ENCODE data around the gene PAX3. TPM values are rescaled to one million over a fixed set of nuclear protein-coding genes. Genes with fewer than 3 reads are reported as not detected.

PAX3 gene
- total RNA-seq, 4 donors from 2014 or later, result 2.7 to 4.5 (median 3.6) TPM

DNA sequence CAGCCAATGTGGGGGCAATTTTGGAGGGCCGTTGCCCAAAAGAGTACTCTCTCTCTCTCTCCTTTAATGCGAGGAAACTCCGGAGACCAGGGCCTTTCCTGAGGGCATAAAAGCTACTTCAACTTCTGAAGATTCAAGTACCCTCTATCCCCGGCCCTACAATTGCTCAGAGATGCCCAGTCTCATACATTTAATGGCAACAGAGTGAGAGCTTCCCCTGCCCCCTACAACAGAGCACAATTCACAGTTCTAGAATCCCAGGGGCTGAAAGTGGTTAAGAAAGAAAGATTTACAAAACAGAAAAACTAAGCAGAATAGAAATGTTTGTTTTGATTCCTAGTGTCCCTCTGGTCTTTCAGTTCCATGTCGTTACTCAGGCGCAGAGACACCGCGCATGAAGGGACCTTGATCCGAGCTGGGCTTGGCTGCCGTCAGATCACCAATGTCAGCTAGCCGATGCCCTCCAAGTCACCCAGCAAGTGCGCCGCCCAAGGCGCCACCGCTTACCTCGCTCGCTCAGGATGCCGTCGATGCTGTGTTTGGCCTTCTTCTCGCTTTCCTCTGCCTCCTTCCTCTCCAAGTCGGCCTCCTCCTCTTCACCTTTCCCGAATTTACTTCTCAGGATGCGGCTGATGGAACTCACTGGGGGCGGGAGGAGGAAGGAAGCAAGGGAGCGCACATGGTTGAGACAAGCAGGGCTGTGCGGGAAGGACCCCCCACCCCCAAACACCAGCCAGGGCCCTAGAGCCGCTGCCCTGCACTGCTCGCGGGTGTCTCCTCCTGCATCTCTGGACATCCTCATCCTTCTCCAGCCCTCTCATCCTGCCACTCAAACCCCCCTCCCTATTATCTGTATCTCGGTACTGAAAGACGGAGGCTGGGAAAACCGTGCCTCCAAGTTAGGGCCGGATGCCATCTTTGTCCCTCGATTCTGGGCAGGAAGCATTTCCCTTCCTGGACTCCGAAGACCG lies 4.9 kb downstream of the PAX3 start:
- Histone ChIP-seq H3K27me3 (peaks cover 75 to 85% (median 79%) of the 10 kb centered on the region in 3 donors), H3K4me1 (peaks cover 6 to 7% of the 10 kb centered on the region in 2 donors)
- no peak for ATAC-seq

DNA sequence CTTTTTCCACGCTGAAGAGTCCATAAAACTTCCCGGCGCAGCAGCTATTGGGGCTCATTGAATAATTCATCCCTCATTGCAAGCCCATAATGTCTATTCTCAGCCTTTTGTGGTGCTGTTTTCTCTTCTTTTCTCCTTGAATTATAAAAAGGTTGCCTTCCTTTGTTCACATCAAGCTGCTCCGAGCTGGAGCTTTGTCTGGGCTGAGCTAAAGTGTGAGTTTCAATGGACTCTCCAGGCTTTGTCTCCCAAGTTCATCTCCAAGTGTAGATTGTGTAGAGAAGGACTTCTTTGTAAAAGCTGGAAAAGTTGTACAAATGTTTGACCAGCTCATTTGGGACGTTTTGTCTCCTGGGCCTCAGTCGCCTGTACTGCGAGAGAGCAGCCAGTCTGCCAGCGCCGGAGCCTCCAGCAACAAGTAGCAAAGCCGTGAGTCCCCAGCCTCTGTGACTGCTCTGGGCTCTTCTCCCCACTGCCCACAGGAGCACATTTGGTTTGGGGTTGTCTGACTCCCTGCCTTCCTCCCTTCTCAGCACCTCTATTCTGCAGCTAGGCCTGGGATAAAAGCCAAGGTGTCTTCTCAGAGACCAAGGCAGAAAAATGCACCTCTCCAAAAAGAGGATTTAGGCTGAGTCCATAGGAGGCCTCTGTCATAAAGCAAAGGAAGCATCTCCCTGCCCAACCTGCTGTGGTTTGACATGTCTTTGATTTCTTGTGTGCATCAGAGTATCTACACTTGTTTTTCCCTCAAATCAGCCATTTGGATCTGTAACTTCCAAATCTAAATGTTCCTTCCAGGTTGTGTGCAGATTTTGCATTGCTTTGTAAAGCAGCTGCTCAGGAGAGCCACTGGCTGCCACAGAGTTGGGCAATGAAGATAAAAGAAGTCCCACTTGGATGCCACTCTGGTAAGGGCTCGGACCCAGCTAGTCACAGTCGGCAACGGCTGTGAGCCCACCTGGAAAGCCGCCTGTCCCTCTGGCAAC lies 6.4 kb downstream of the PAX3 start:
- H3K4me3 ChIP-seq, result no peak overlapping the region
- no peaks in the 10 kb centered on the region for H3K9me3 ChIP-seq
- ATAC-seq, result no peak
- no peaks in the 10 kb centered on the region for H3K36me3 ChIP-seq
- no peak for TF ChIP-seq POLR2A (IDR thresholded peaks at IDR 0.05)
- TF ChIP-seq, protein P1, sequence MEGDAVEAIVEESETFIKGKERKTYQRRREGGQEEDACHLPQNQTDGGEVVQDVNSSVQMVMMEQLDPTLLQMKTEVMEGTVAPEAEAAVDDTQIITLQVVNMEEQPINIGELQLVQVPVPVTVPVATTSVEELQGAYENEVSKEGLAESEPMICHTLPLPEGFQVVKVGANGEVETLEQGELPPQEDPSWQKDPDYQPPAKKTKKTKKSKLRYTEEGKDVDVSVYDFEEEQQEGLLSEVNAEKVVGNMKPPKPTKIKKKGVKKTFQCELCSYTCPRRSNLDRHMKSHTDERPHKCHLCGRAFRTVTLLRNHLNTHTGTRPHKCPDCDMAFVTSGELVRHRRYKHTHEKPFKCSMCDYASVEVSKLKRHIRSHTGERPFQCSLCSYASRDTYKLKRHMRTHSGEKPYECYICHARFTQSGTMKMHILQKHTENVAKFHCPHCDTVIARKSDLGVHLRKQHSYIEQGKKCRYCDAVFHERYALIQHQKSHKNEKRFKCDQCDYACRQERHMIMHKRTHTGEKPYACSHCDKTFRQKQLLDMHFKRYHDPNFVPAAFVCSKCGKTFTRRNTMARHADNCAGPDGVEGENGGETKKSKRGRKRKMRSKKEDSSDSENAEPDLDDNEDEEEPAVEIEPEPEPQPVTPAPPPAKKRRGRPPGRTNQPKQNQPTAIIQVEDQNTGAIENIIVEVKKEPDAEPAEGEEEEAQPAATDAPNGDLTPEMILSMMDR (IDR thresholded peaks at IDR 0.05 in 4 of 5, conservative IDR thresholded peaks at IDR 0.05 in 1 of 5), result no peak
- H3K4me1 ChIP-seq, result peaks cover 6% of the 10 kb centered on the region in 2 donors
- in situ Hi-C loops (cut with MboI; ENCODE audit: low sequenced_read_pairs in 4 of 4), result no loop called here
- no peak for DNase-seq
- peaks cover 72 to 85% (median 76%) of the 10 kb centered on the region in 3 donors for H3K27me3 ChIP-seq
- no peak overlapping the region for H3K27ac ChIP-seq
- intact Hi-C loops (cut with DNase I; ENCODE audit: low total_unique reads), result no loop called here

More for the DNA sequence above, 4.9 kb downstream of the PAX3 start:
- Histone ChIP-seq H3K27ac (no peak overlapping the region), H3K36me3 (no peaks in the 10 kb centered on the region), H3K9me3 (no peaks in the 10 kb centered on the region), H3K4me3 (no peak overlapping the region)
- no peak for DNase-seq
- TF ChIP-seq, protein P1 (IDR thresholded peaks at IDR 0.05 in 4 of 5, conservative IDR thresholded peaks at IDR 0.05 in 1 of 5), result no peak
- no peak for TF ChIP-seq POLR2A (IDR thresholded peaks at IDR 0.05)
- intact Hi-C loops (cut with DNase I; ENCODE audit: low total_unique reads) (no loop called here), in situ Hi-C loops (cut with MboI; ENCODE audit: low sequenced_read_pairs in 4 of 4) (no loop called here)

- Histone ChIP-seq H3K9me3 (no peaks in the 10 kb centered on the region), H3K27ac (no peak overlapping the region), H3K4me1 (peaks cover 4 to 6% of the 10 kb centered on the region in 2 donors), H3K4me3 (peak overlapping the region in 2 of 4 donors; percentile 18 to 42), H3K36me3 (no peaks in the 10 kb centered on the region), H3K27me3 (peaks cover 62 to 79% (median 66%) of the 10 kb centered on the region in 3 donors)
- TF ChIP-seq, protein P1 (IDR thresholded peaks at IDR 0.05 in 4 of 5, conservative IDR thresholded peaks at IDR 0.05 in 1 of 5), result no peak
- no peak for TF ChIP-seq POLR2A (IDR thresholded peaks at IDR 0.05)
- in situ Hi-C loops (cut with MboI; ENCODE audit: low sequenced_read_pairs in 4 of 4), result no loop called here
- DNase-seq, result no peak
- ATAC-seq, result no peak
- intact Hi-C loops (cut with DNase I; ENCODE audit: low total_unique reads), result no loop called here
These were observed 7.3 kb downstream of the PAX3 start for GRCh38 chr2:222291485-222291841.

DNA sequence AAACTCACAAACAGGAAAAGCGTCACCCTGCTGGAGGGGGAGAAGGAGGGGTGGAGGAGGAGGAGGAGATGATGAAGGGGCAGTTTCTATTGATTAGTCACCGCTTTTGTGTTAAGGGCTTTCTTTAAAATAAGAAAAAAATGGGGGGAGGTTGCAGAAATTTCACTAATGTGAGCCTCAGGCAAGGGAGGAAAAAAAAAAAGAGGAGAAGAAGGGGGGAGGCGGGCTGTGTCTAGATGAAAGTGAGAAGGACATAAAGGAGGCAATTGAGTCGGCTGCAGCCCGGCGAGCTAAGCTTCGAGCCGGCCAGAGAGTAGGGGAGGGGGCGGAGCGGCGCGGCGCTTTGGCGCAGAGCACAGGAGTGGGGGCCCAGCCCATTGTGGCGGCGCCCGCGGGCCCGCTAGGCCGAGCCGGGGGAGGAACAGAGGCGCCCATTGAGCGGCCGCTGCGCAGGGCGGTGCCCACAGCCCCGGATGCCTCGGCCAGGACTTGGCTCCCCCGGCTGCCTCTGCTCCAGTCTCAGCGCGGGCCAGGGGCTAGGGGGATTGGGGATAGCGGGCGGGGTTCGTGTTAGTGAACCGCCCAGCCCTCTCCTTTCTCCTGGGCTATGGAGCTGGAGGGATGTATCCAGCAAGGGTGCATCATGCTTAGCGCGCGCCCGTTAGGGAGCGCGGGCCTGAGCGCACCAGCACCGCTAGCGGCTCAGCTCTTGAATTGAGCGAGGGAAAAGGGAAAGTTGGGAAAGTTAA lies 7.9 kb downstream of the PAX3 start:
- no peak for TF ChIP-seq POLR2A (IDR thresholded peaks at IDR 0.05)
- TF ChIP-seq, protein P1 (IDR thresholded peaks at IDR 0.05 in 4 of 5, conservative IDR thresholded peaks at IDR 0.05 in 1 of 5), result no peak

More for the DNA sequence above, 7.9 kb downstream of the PAX3 start:
- DNase-seq (no peak), ATAC-seq (peak; percentile 26 to 64)
- Histone ChIP-seq H3K9me3 (no peaks in the 10 kb centered on the region), H3K27me3 (peaks cover 56 to 73% (median 61%) of the 10 kb centered on the region in 3 donors), H3K36me3 (no peaks in the 10 kb centered on the region), H3K4me3 (peak overlapping the region; percentile 18 to 42 (median 34)), H3K4me1 (peaks cover 4 to 6% of the 10 kb centered on the region in 2 donors), H3K27ac (no peak overlapping the region)
- intact Hi-C loops (cut with DNase I; ENCODE audit: low total_unique reads), result no loop called here
- in situ Hi-C loops (cut with MboI; ENCODE audit: low sequenced_read_pairs in 4 of 4), result no loop called here
